Prostate gland (tissue), 2 donors: ENCODE results near the gene CEP57L1. TPM values are rescaled to one million over a fixed set of nuclear protein-coding genes. Genes with fewer than 3 reads are reported as not detected.

ENCODE experiments used
- DNase-seq: peaks from one replicate; pipeline ENCODE4 v3.0.0-alpha.2; 2019; ENCODE audit warnings: low spot score
- H3K27ac ChIP-seq, 2 donors: fragments of 200-600 bp; sonication (generic); 2 replicates each; pipeline ENCODE4 v1.5.1; 2017 to 2019
- H3K27me3 ChIP-seq: fragments of 200-600 bp; sonication (generic); replicated peaks from 2 replicates; pipeline ENCODE4 v1.5.1; 2019; ENCODE audit not compliant: insufficient read depth
- H3K36me3 ChIP-seq, 2 donors: fragments of 200-600 bp; sonication (generic); 1 replicate in 1 of 2; 2 replicates in 1 of 2; pipeline versions ENCODE4 v1.5.1 to v1.8.1; 2017 to 2019
- H3K4me1 ChIP-seq: fragments of 200-600 bp; sonication (generic); replicated peaks from 2 replicates; pipeline ENCODE4 v1.5.1; 2019
- H3K4me3 ChIP-seq, 2 donors: fragments of 200-600 bp; sonication (generic); 2 replicates each; pipeline ENCODE4 v1.5.1; 2017 to 2019
- H3K9me3 ChIP-seq: fragments of 200-600 bp; sonication (generic); 2 replicates; pipeline ENCODE4 v1.5.1; 2017
- CTCF ChIP-seq, 4 experiments: fragments of 200-600 bp in 2 of 4; fragments of 450-650 bp in 2 of 4; sonication (generic) in 2 of 4; IDR thresholded peaks; 1 replicate in 3 of 4; 2 replicates in 1 of 4; pipeline ENCODE4 v1.5.1; 2016 to 2019; ENCODE audit warnings: antibody characterized with exemption in 4 of 4, mild to moderate bottlenecking in 2 of 4, moderate library complexity in 2 of 4
- POLR2A ChIP-seq: fragments of 450-650 bp; IDR thresholded peaks from one replicate; pipeline ENCODE4 v1.6.1; 2016; ENCODE audit warnings: antibody characterized with exemption, mild to moderate bottlenecking
- POLR2AphosphoS5 ChIP-seq: sonication (generic); formaldehyde crosslinking; IDR thresholded peaks from one replicate; pipeline ENCODE4 v1.6.1; 2017; ENCODE audit warnings: antibody characterized with exemption
- WGBS: methylation state at CpG from one replicate; pipeline ENCODE4 v1.1.5; 2018; 5-methylcytosine and 5-hydroxymethylcytosine counted together
- intact Hi-C: fragments of 100-400 bp; cut with DNase I; formaldehyde crosslinking; loops from one replicate; pipeline ENCODE4 v1.14.2; 2022
- total RNA-seq, 2 donors: library from RNA; depleted of rRNA; stranded (reverse); fragments of >200 nt; gene quantifications; one replicate each; pipeline ENCODE4 v1.1.0, GENCODE V29; 2016

CEP57L1 gene
- total RNA-seq, 2 donors from 2014 or later, result 9.9 to 11.8 TPM

GRCh38 chr6:109087661-109088264, 7.5 kb upstream of the CEP57L1 start:
- no peaks in the 10 kb centered on the region for H3K36me3 ChIP-seq
- H3K4me3 ChIP-seq, result no peak overlapping the region
- TF ChIP-seq POLR2A, result no peak
- no peak for TF ChIP-seq CTCF (IDR thresholded peaks at IDR 0.05)
- TF ChIP-seq POLR2AphosphoS5, result no peak
- H3K9me3 ChIP-seq, result no peaks in the 10 kb centered on the region
- H3K4me1 ChIP-seq, result no peaks in the 10 kb centered on the region
- H3K27me3 ChIP-seq, result no peaks in the 10 kb centered on the region
- no peak for DNase-seq
- no peak overlapping the region for H3K27ac ChIP-seq
- intact Hi-C loops, result no loop called here
- whole genome bisulfite sequencing, result 53% methylated on average over 5 of the region's 5 CpGs

- H3K9me3 ChIP-seq, result no peaks in the 10 kb centered on the region
- H3K27ac ChIP-seq, result no peak overlapping the region
- TF ChIP-seq POLR2AphosphoS5, result no peak
- no peak for TF ChIP-seq CTCF (IDR thresholded peaks at IDR 0.05)
- no peak for TF ChIP-seq POLR2A
- no peak overlapping the region for H3K4me3 ChIP-seq
- WGBS, result 78% methylated on average over 1 of the region's 1 CpG
- intact Hi-C loops, result no loop called here
- H3K4me1 ChIP-seq, result no peaks in the 10 kb centered on the region
- DNase-seq, result no peak
- no peaks in the 10 kb centered on the region for H3K36me3 ChIP-seq
- no peaks in the 10 kb centered on the region for H3K27me3 ChIP-seq
These were observed 6.3 kb upstream of the CEP57L1 start for GRCh38 chr6:109088995-109089394.

- DNase-seq, result no peak
- H3K4me3 ChIP-seq, result no peak overlapping the region
- intact Hi-C loops, result no loop called here
- 88% methylated on average over 5 of the region's 5 CpGs for WGBS
- no peaks in the 10 kb centered on the region for H3K27me3 ChIP-seq
- no peaks in the 10 kb centered on the region for H3K4me1 ChIP-seq
- H3K36me3 ChIP-seq, result no peaks in the 10 kb centered on the region
- no peak overlapping the region for H3K27ac ChIP-seq
- TF ChIP-seq POLR2AphosphoS5, result no peak
- no peak for TF ChIP-seq CTCF (IDR thresholded peaks at IDR 0.05)
- no peak for TF ChIP-seq POLR2A
- H3K9me3 ChIP-seq, result no peaks in the 10 kb centered on the region
These were observed 3.8 kb upstream of the CEP57L1 start for GRCh38 chr6:109091314-109092024.

- intact Hi-C loops, result no loop called here
- Histone ChIP-seq H3K36me3 (no peaks in the 10 kb centered on the region), H3K27me3 (no peaks in the 10 kb centered on the region), H3K27ac (no peak overlapping the region), H3K4me3 (no peak overlapping the region), H3K4me1 (no peaks in the 10 kb centered on the region), H3K9me3 (no peaks in the 10 kb centered on the region)
- TF ChIP-seq POLR2A (no peak), CTCF (IDR thresholded peaks at IDR 0.05) (no peak), POLR2AphosphoS5 (no peak)
- DNase-seq, result no peak
- 67% methylated on average over 1 of the region's 1 CpG for WGBS
These were observed 3.2 kb upstream of the CEP57L1 start for GRCh38 chr6:109092074-109092473.
